Measurements from ENCODE around the gene ZC3H12D.
"Not testable (repeated sequence)": the region's sequence is repeated elsewhere in the genome, so short reads cannot be mapped to it uniquely, and the experiment has no call there.

Gene ZC3H12D

DNA sequence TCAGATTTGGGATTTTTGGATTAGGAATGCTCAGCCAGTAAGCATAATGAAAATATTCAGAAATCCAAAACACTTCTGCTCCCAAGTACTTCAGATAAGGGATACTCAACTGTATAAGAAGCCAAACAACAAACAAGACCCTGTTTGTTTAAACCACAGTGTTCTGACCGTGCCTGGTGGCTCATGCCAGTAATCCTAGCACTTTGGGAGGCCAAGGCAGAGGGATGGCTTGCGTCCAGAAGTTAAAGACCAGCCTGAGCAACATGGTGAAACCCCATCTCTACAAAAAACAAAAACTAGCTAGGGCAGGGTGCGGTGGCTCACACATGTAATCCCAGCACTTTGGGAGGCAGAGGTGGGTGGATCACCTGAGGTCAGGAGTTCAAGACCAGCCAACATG lies 24.6 kb downstream of the ZC3H12D start:
- 86% methylated on average over 1 of the region's 3 CpGs for WGBS (ENCODE audit: insufficient coverage)
- CTCF ChIA-PET = interaction anchor here (1.2 kb wide), 1 partner anchor 414 kb away, joined by 3 read pairs; no protein-coding TSS in a partner anchor
- H3K27me3 ChIP-seq (replicated peaks in 2 of 5; ENCODE audit: control insufficient read depth in 4 of 5, insufficient read depth in 5 of 5, low read length in 4 of 5); H3K4me1 ChIP-seq (ENCODE audit: control extremely low read depth in 1 of 4, control insufficient read depth in 4 of 4, insufficient read depth in 4 of 4, low read length in 3 of 4); DNase-seq; H3K4me3 ChIP-seq (ENCODE audit: control insufficient read depth in 1 of 7, extremely low read depth in 1 of 7, insufficient read depth in 4 of 7, low read depth in 2 of 7, low read length in 6 of 7); H3K36me3 ChIP-seq (ENCODE audit: control insufficient read depth in 4 of 4, insufficient read depth in 4 of 4, low read length in 3 of 4); H3K27ac ChIP-seq (ENCODE audit: insufficient read depth in 1 of 2, low read depth in 1 of 2, low read length in 2 of 2, poor library complexity in 1 of 2, severe bottlenecking in 2 of 2); POLR2A ChIA-PET; H3K9me3 ChIP-seq (ENCODE audit: control extremely low read depth in 1 of 5, control insufficient read depth in 4 of 5, insufficient read depth in 2 of 5, low read depth in 1 of 5, low read length in 4 of 5): not testable (repeated sequence)

DNA sequence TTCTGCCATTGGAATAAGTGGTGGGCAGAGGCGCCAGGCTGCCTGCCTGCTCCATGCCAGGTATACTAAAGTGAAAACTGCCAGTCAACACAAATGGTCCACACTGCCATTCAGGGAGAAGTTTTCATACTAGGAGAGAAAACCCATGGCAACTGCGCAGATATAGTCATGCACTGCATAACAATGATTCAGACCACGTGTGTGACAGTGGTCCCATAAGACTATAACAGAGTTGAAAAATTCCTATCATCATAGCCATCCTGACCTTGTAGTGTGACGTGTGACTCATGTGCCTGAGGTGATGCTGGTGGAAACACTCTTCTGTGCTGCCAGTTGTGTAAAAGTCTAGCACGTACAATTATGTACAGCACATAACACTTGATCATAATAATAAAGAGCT lies 25.1 kb downstream of the ZC3H12D start:
- H3K4me3 ChIP-seq (ENCODE audit: control insufficient read depth in 1 of 7, extremely low read depth in 1 of 7, insufficient read depth in 4 of 7, low read depth in 2 of 7, low read length in 6 of 7) = no peak overlapping the region
- no peaks in the 10 kb centered on the region for H3K9me3 ChIP-seq (ENCODE audit: control extremely low read depth in 1 of 5, control insufficient read depth in 4 of 5, insufficient read depth in 2 of 5, low read depth in 1 of 5, low read length in 4 of 5)
- ChIA-PET POLR2A (no interaction called here), CTCF (interaction anchor here (1.2 to 2.0 kb wide), 2 partner anchors 16 to 413 kb away, joined by 3 to 5 read pairs; no protein-coding TSS in a partner anchor)
- 100% methylated on average over 2 of the region's 5 CpGs for WGBS (ENCODE audit: insufficient coverage)
- peaks cover 0 to under 1% (median 0%) of the 10 kb centered on the region in 4 experiments for H3K4me1 ChIP-seq (ENCODE audit: control extremely low read depth in 1 of 4, control insufficient read depth in 4 of 4, insufficient read depth in 4 of 4, low read length in 3 of 4)
- no peak overlapping the region for H3K27ac ChIP-seq (ENCODE audit: insufficient read depth in 1 of 2, low read depth in 1 of 2, low read length in 2 of 2, poor library complexity in 1 of 2, severe bottlenecking in 2 of 2)
- H3K36me3 ChIP-seq (ENCODE audit: control insufficient read depth in 4 of 4, insufficient read depth in 4 of 4, low read length in 3 of 4) = peaks cover 0 to 5% (median 2%) of the 10 kb centered on the region in 4 experiments
- no peak for DNase-seq
- H3K27me3 ChIP-seq (replicated peaks in 2 of 5; ENCODE audit: control insufficient read depth in 4 of 5, insufficient read depth in 5 of 5, low read length in 4 of 5) = peaks cover 0 to 8% (median 0%) of the 10 kb centered on the region in 5 experiments

DNA sequence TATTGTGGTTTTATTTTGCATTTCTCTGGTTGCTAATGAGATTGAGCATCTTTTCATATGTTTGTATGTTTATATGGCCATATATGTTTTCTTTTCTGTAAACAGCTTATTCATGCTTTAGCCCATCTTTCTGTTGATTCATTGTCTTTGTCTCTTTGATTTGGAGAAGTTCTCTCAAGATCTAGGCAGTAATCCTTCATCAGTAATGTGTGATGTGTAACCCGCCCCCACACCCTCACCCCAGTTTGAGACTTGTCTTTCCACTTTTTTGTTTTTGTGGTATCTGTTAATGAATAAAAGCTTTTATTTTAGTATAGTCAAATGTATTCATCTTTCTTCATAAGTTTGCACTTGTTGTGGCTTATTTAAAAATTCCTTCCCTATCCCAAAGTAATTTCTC lies 26.0 kb downstream of the ZC3H12D start:
- ChIA-PET POLR2A (no interaction called here), CTCF (interaction anchor here (1.2 to 2.0 kb wide), 3 partner anchors 15 to 412 kb away, joined by 3 to 5 read pairs (median 3); no protein-coding TSS in a partner anchor)
- Histone ChIP-seq H3K4me3 (ENCODE audit: control insufficient read depth in 1 of 7, extremely low read depth in 1 of 7, insufficient read depth in 4 of 7, low read depth in 2 of 7, low read length in 6 of 7) (no peak overlapping the region), H3K27ac (ENCODE audit: insufficient read depth in 1 of 2, low read depth in 1 of 2, low read length in 2 of 2, poor library complexity in 1 of 2, severe bottlenecking in 2 of 2) (no peak overlapping the region), H3K36me3 (ENCODE audit: control insufficient read depth in 4 of 4, insufficient read depth in 4 of 4, low read length in 3 of 4) (peaks cover 0 to 5% (median 2%) of the 10 kb centered on the region in 4 experiments), H3K9me3 (ENCODE audit: control extremely low read depth in 1 of 5, control insufficient read depth in 4 of 5, insufficient read depth in 2 of 5, low read depth in 1 of 5, low read length in 4 of 5) (no peaks in the 10 kb centered on the region), H3K27me3 (replicated peaks in 2 of 5; ENCODE audit: control insufficient read depth in 4 of 5, insufficient read depth in 5 of 5, low read length in 4 of 5) (peaks cover 0 to 12% (median 4%) of the 10 kb centered on the region in 5 experiments), H3K4me1 (ENCODE audit: control extremely low read depth in 1 of 4, control insufficient read depth in 4 of 4, insufficient read depth in 4 of 4, low read length in 3 of 4) (peaks cover 0 to 10% (median 9%) of the 10 kb centered on the region in 4 experiments)
- no CpG with 5 or more reads among the region's 1 CpG for WGBS (ENCODE audit: insufficient coverage)
- DNase-seq = no peak

DNA sequence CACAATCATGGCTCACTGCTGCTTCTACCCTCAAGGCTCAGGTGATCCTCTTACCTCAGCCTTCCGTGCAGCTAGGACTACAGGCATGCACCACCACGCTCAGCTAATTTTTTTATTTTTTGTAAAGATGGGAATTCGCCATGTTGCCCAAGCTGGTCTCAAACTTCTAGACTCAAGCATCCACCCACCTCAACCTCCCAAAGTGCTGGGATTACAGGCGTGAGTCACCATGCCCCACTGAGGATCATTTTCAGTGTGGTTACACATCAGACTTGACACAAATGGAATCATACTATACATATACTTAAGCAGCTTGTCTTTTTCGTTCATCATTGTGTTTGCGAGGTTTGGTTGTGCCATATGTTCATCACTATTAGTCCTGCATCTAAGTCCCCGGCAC lies 26.6 kb downstream of the ZC3H12D start:
- peaks cover 0 to 5% (median 2%) of the 10 kb centered on the region in 4 experiments for H3K36me3 ChIP-seq (ENCODE audit: control insufficient read depth in 4 of 4, insufficient read depth in 4 of 4, low read length in 3 of 4)
- CTCF ChIA-PET = interaction anchor here (0.6 to 2.0 kb wide), 3 partner anchors 14 to 51 kb away, joined by 3 to 5 read pairs (median 3); no protein-coding TSS in a partner anchor
- peaks cover 0 to 18% (median 4%) of the 10 kb centered on the region in 5 experiments for H3K27me3 ChIP-seq (replicated peaks in 2 of 5; ENCODE audit: control insufficient read depth in 4 of 5, insufficient read depth in 5 of 5, low read length in 4 of 5)
- DNase-seq = no peak
- peaks cover 0 to 13% (median 11%) of the 10 kb centered on the region in 4 experiments for H3K4me1 ChIP-seq (ENCODE audit: control extremely low read depth in 1 of 4, control insufficient read depth in 4 of 4, insufficient read depth in 4 of 4, low read length in 3 of 4)
- no peak overlapping the region for H3K4me3 ChIP-seq (ENCODE audit: control insufficient read depth in 1 of 7, extremely low read depth in 1 of 7, insufficient read depth in 4 of 7, low read depth in 2 of 7, low read length in 6 of 7)
- H3K9me3 ChIP-seq (ENCODE audit: control extremely low read depth in 1 of 5, control insufficient read depth in 4 of 5, insufficient read depth in 2 of 5, low read depth in 1 of 5, low read length in 4 of 5) = no peaks in the 10 kb centered on the region
- POLR2A ChIA-PET = no interaction called here
- no peak overlapping the region for H3K27ac ChIP-seq (ENCODE audit: insufficient read depth in 1 of 2, low read depth in 1 of 2, low read length in 2 of 2, poor library complexity in 1 of 2, severe bottlenecking in 2 of 2)
- 100% methylated on average over 5 of the region's 7 CpGs for WGBS (ENCODE audit: insufficient coverage)

DNA sequence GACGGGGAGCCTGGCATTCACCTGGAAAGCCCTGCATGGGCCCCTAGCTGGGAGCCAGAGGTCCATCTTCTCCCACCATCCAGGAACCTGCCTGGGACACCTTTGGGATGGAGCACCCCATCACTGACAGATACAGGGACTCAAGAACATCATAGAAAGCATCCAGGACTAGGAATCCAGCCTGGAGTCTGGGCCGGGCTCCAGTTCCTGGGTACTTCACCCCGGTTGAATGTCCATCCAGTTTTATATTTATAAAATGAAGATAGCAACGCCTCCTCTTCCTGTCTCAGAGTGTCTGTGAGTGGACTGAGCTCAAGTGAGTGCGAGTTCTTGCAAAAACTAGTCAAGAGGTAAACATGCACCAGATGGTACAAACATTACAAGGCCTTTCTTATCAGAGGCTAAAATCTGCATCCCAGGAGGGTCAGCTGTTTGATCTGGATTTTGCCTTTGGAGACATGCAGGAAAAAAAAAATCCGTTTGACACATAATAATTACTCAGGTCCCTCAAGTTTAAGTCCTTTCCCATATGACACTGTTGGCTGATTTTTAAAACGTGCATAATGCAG lies 27.4 kb downstream of the ZC3H12D start:
- CTCF ChIA-PET = interaction anchor here (0.6 to 2.0 kb wide), 2 partner anchors 14 to 51 kb away, joined by 3 to 5 read pairs; no protein-coding TSS in a partner anchor
- peaks cover 0 to 13% (median 11%) of the 10 kb centered on the region in 4 experiments for H3K4me1 ChIP-seq (ENCODE audit: control extremely low read depth in 1 of 4, control insufficient read depth in 4 of 4, insufficient read depth in 4 of 4, low read length in 3 of 4)
- peaks cover 0 to 25% (median 4%) of the 10 kb centered on the region in 5 experiments for H3K27me3 ChIP-seq (replicated peaks in 2 of 5; ENCODE audit: control insufficient read depth in 4 of 5, insufficient read depth in 5 of 5, low read length in 4 of 5)
- no peak overlapping the region for H3K4me3 ChIP-seq (ENCODE audit: control insufficient read depth in 1 of 7, extremely low read depth in 1 of 7, insufficient read depth in 4 of 7, low read depth in 2 of 7, low read length in 6 of 7)
- no peaks in the 10 kb centered on the region for H3K9me3 ChIP-seq (ENCODE audit: control extremely low read depth in 1 of 5, control insufficient read depth in 4 of 5, insufficient read depth in 2 of 5, low read depth in 1 of 5, low read length in 4 of 5)
- POLR2A ChIA-PET = no interaction called here
- WGBS (ENCODE audit: insufficient coverage) = 98% methylated on average over 5 of the region's 7 CpGs
- peaks cover 0 to 4% (median 2%) of the 10 kb centered on the region in 4 experiments for H3K36me3 ChIP-seq (ENCODE audit: control insufficient read depth in 4 of 4, insufficient read depth in 4 of 4, low read length in 3 of 4)
- no peak overlapping the region for H3K27ac ChIP-seq (ENCODE audit: insufficient read depth in 1 of 2, low read depth in 1 of 2, low read length in 2 of 2, poor library complexity in 1 of 2, severe bottlenecking in 2 of 2)
- no peak for DNase-seq

DNA sequence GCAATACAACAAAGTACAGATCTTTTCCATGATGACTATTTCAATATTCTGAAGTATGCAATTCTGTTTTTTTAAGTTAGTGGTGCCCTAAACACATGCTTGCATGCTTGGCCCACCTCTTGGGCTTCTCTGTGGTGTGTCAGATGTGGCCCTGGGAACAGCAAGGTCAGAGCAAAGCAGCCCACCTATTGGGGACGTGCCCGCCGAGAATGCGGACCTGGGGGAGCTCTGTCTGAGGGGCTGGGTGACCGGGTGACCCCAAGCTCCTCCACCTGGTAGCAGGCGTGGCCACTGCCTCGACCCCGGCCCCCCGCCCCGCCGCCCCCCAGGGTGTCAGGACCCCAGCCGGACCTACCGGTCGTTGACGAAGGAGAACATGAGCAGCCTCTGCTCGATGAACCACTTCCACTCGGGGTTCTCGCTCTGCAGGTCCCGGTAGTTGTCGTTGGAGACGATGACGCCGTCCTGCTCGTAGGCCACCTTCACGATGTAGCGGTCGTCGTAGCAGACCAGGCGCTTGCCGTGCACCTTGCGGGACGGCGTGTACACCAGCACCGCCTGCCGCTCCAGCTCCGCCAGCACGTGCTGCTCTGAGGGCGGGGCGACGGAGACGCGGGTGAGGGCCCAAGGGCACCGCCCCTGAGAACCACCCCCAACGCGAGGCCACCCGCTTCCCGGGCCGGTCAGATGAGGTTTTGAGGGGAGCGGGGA lies 28.3 kb downstream of the ZC3H12D start:
- H3K9me3 ChIP-seq (ENCODE audit: control extremely low read depth in 1 of 5, control insufficient read depth in 4 of 5, insufficient read depth in 2 of 5, low read depth in 1 of 5, low read length in 4 of 5) = no peaks in the 10 kb centered on the region
- no peak for DNase-seq
- POLR2A ChIA-PET = no interaction called here
- H3K4me3 ChIP-seq (ENCODE audit: control insufficient read depth in 1 of 7, extremely low read depth in 1 of 7, insufficient read depth in 4 of 7, low read depth in 2 of 7, low read length in 6 of 7) = no peak overlapping the region
- CTCF ChIA-PET = no interaction called here
- 98% methylated on average over 49 of the region's 49 CpGs for WGBS (ENCODE audit: insufficient coverage)
- peaks cover 0 to 7% (median 3%) of the 10 kb centered on the region in 4 experiments for H3K36me3 ChIP-seq (ENCODE audit: control insufficient read depth in 4 of 4, insufficient read depth in 4 of 4, low read length in 3 of 4)
- peaks cover 0 to 35% (median 10%) of the 10 kb centered on the region in 5 experiments for H3K27me3 ChIP-seq (replicated peaks in 2 of 5; ENCODE audit: control insufficient read depth in 4 of 5, insufficient read depth in 5 of 5, low read length in 4 of 5)
- H3K4me1 ChIP-seq (ENCODE audit: control extremely low read depth in 1 of 4, control insufficient read depth in 4 of 4, insufficient read depth in 4 of 4, low read length in 3 of 4) = peaks cover 0 to 13% (median 11%) of the 10 kb centered on the region in 4 experiments
- H3K27ac ChIP-seq (ENCODE audit: insufficient read depth in 1 of 2, low read depth in 1 of 2, low read length in 2 of 2, poor library complexity in 1 of 2, severe bottlenecking in 2 of 2) = no peak overlapping the region
